Left lung (tissue), 10 donors: ENCODE results near the gene MYLK. TPM values are rescaled to one million over a fixed set of nuclear protein-coding genes. Genes with fewer than 3 reads are reported as not detected.
A peak's percentile ranks its signal among the peaks of the same experiment; 100 is the strongest.

Experiments
- ATAC-seq: fragments of 200-7000 bp; cut with Tn5 transposase; one replicate; pipeline ENCODE4 v1.9.1; 2020; ENCODE audit warnings: moderate library complexity
- DNase-seq, 4 donors: peaks; one replicate each; pipeline ENCODE4 v3.0.0-alpha.2; 2013 to 2020
- H3K27ac ChIP-seq, 2 donors: fragments of 200-600 bp; sonication (generic) in 1 of 2; one replicate each; pipeline versions ENCODE4 v1.5.0 to v1.8.0; 2020 to 2021
- H3K27me3 ChIP-seq, 2 donors: fragments of 200-600 bp; sonication (generic) in 1 of 2; one replicate each; pipeline versions ENCODE4 v1.5.0 to v1.8.0; 2020 to 2021
- H3K36me3 ChIP-seq, 2 donors: fragments of 200-600 bp; sonication (generic) in 1 of 2; one replicate each; pipeline versions ENCODE4 v1.5.0 to v1.8.0; 2020 to 2021
- H3K4me1 ChIP-seq, 2 donors: fragments of 200-600 bp; one replicate each; pipeline ENCODE4 v1.8.0; 2021
- H3K4me3 ChIP-seq, 2 donors: fragments of 200-600 bp; sonication (generic) in 1 of 2; one replicate each; pipeline versions ENCODE4 v1.5.0 to v1.8.0; 2020 to 2021; ENCODE audit warnings: mild to moderate bottlenecking in 1 of 2
- H3K9me3 ChIP-seq, 2 donors: fragments of 200-600 bp; sonication (generic) in 1 of 2; one replicate each; pipeline versions ENCODE4 v1.5.0 to v1.8.0; 2020 to 2021
- CTCF ChIP-seq, 2 donors: fragments of 200-600 bp; sonication (generic) in 1 of 2; IDR thresholded peaks; one replicate each; pipeline versions ENCODE4 v1.5.0 to v1.8.0; 2021; ENCODE audit warnings: antibody characterized with exemption in 2 of 2
- intact Hi-C, 2 donors: fragments of 100-400 bp; cut with DNase I; formaldehyde crosslinking; loops; one replicate each; pipeline versions ENCODE4 v1.11.2 to v1.14.2; 2022
- polyA plus RNA-seq, 6 donors: library from polyadenylated mRNA; unstranded; fragments of 120-200 nt; gene quantifications; one replicate each; pipeline ENCODE4 v1.2.1, GENCODE V29; 2013; ENCODE audit not compliant: insufficient read length in 6 of 6
- total RNA-seq, 2 donors: library from RNA; stranded (reverse); fragmentation: NEBNext Ultra II Directional; extraction: Animal tissue kit (Norgen Biotek cat#: 25700); gene quantifications; one replicate each; pipeline ENCODE4 v1.2.1, GENCODE V29; 2021
- donor health status: DM: no; HTN: yes; CAD: no.
- donor health status: DM: no; HTN: no; CAD: no.

Gene MYLK
- total and polyA plus RNA-seq, 8 donors: 155 to 468 (median 410) TPM

- DNase-seq (no peak), ATAC-seq (no peak)
- no peak for TF ChIP-seq CTCF (IDR thresholded peaks at IDR 0.05)
- intact Hi-C loops: no loop called here
- no peaks in the 10 kb centered on the region for H3K9me3 ChIP-seq
- no peak overlapping the region for H3K4me3 ChIP-seq
- no peak overlapping the region for H3K27ac ChIP-seq
- H3K4me1 ChIP-seq: peaks cover 11 to 52% of the 10 kb centered on the region in 2 donors
- H3K27me3 ChIP-seq: no peaks in the 10 kb centered on the region
- H3K36me3 ChIP-seq: no peaks in the 10 kb centered on the region
Measured at GRCh38 chr3:123689831-123690230, 194.3 kb downstream of the MYLK start.

GRCh38 chr3:123688241-123688747, 195.8 kb downstream of the MYLK start:
- DNase-seq: no peak
- TF ChIP-seq CTCF (IDR thresholded peaks at IDR 0.05): no peak
- H3K4me1 ChIP-seq: peaks cover 6 to 41% of the 10 kb centered on the region in 2 donors

GRCh38 chr3:123687286-123687685, 196.8 kb downstream of the MYLK start:
- Histone ChIP-seq H3K27ac (peak overlapping the region in 1 of 2 donors; percentile 65), H3K9me3 (no peaks in the 10 kb centered on the region), H3K36me3 (no peaks in the 10 kb centered on the region), H3K4me1 (peaks cover 6 to 34% of the 10 kb centered on the region in 2 donors), H3K4me3 (no peak overlapping the region), H3K27me3 (no peaks in the 10 kb centered on the region)
- no peak for DNase-seq
- intact Hi-C loops: no loop called here
- no peak for TF ChIP-seq CTCF (IDR thresholded peaks at IDR 0.05)
- ATAC-seq: no peak

More at GRCh38 chr3:123688241-123688747, 195.8 kb downstream of the MYLK start:
- Histone ChIP-seq H3K27me3 (no peaks in the 10 kb centered on the region), H3K36me3 (no peaks in the 10 kb centered on the region), H3K4me3 (no peak overlapping the region), H3K9me3 (no peaks in the 10 kb centered on the region), H3K27ac (peak overlapping the region; percentile 8 to 65)
- peak; percentile 35 for ATAC-seq
- intact Hi-C loops: no loop called here

GRCh38 chr3:123686251-123686650, 197.9 kb downstream of the MYLK start:
- intact Hi-C loops: no loop called here
- no peaks in the 10 kb centered on the region for H3K27me3 ChIP-seq
- H3K4me3 ChIP-seq: no peak overlapping the region
- peaks cover 6 to 34% of the 10 kb centered on the region in 2 donors for H3K4me1 ChIP-seq
- no peak overlapping the region for H3K27ac ChIP-seq
- no peak for DNase-seq
- TF ChIP-seq CTCF (IDR thresholded peaks at IDR 0.05): no peak
- H3K36me3 ChIP-seq: peaks cover 0 to 2% of the 10 kb centered on the region in 2 donors
- ATAC-seq: no peak
- H3K9me3 ChIP-seq: no peaks in the 10 kb centered on the region

GRCh38 chr3:123685780-123686179, 198.4 kb downstream of the MYLK start:
- Histone ChIP-seq H3K4me3 (no peak overlapping the region), H3K9me3 (no peaks in the 10 kb centered on the region), H3K27me3 (no peaks in the 10 kb centered on the region), H3K36me3 (peaks cover 0 to 6% of the 10 kb centered on the region in 2 donors), H3K4me1 (peaks cover 6 to 34% of the 10 kb centered on the region in 2 donors), H3K27ac (no peak overlapping the region)
- no peak for ATAC-seq
- no peak for DNase-seq
- intact Hi-C loops: no loop called here
- TF ChIP-seq CTCF (IDR thresholded peaks at IDR 0.05): no peak
